ENCODE results near the gene GJB2.

- TF ChIP-seq YY1 (IDR thresholded peaks at IDR 0.05; ENCODE audit: insufficient read depth, insufficient read length) (no peak), ZNF274 (IDR thresholded peaks at IDR 0.05; ENCODE audit: low read depth, low read length) (no peak)
Observed at GRCh38 chr13:20149762-20150161, 43.0 kb downstream of the GJB2 start.
